ENCODE data around the gene MARVELD2. TPM values are rescaled to one million over a fixed set of nuclear protein-coding genes. Genes with fewer than 3 reads are reported as not detected.
"Not testable (repeated sequence)": the region's sequence is repeated elsewhere in the genome, so short reads cannot be mapped to it uniquely, and the experiment has no call there.

MARVELD2 gene
- total RNA-seq, 2 experiments from 2014 or later = 0.30 to 0.58 TPM

DNA sequence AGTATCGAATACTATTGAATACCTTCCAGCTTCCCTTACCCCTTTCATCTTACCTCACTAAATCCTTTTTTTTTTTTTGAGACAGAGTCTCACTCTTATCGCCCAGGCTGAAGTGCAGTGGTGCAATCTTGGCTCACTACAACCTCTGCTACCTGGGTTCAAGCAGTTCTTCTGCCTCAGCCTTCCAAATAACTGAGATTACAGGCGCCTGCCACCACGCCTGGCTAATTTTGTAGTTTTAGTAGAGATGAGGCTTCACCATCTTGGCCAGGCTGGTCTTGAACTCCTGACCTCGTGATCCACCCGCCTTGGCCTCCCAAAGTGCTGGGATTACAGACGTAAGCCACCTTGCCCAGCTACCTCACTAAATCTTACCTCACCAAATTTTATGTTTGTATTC, 63.4 kb downstream of the MARVELD2 start:
- CTCF ChIA-PET = interaction anchor here (0.8 to 1.2 kb wide), 2 partner anchors 436 to 470 kb away, joined by 4 read pairs; no protein-coding TSS in a partner anchor
- intact Hi-C loops (cut with DNase I, micrococcal nuclease); H3K36me3 Mint-ChIP-seq (ENCODE audit: low read depth); H3K27me3 Mint-ChIP-seq; H3K27ac Mint-ChIP-seq; ATAC-seq; H3K9me3 Mint-ChIP-seq (ENCODE audit: low read depth); H3K4me1 Mint-ChIP-seq; DNase-seq; POLR2A ChIA-PET; H3K4me3 Mint-ChIP-seq: not testable (repeated sequence)

- no peak overlapping the region for H3K27ac Mint-ChIP-seq
- DNase-seq = no peak
- CTCF ChIA-PET = no interaction called here
- no peaks in the 10 kb centered on the region for H3K36me3 Mint-ChIP-seq (ENCODE audit: low read depth)
- intact Hi-C loops (cut with DNase I, micrococcal nuclease) = no loop called here
- ATAC-seq = no peak
- POLR2A ChIA-PET = no interaction called here
- H3K4me3 Mint-ChIP-seq = no peak overlapping the region
- H3K27me3 Mint-ChIP-seq = peaks cover 11% of the 10 kb centered on the region
- no peaks in the 10 kb centered on the region for H3K9me3 Mint-ChIP-seq (ENCODE audit: low read depth)
- H3K4me1 Mint-ChIP-seq = no peaks in the 10 kb centered on the region
Measured at GRCh38 chr5:69484891-69485290, 70.0 kb downstream of the MARVELD2 start.

- intact Hi-C loops (cut with DNase I, micrococcal nuclease) = no loop called here
- POLR2A ChIA-PET = no interaction called here
- CTCF ChIA-PET = no interaction called here
- Mint-ChIP-seq H3K9me3 (ENCODE audit: low read depth) (no peaks in the 10 kb centered on the region), H3K4me1 (no peaks in the 10 kb centered on the region), H3K27ac (no peak overlapping the region), H3K36me3 (ENCODE audit: low read depth) (no peaks in the 10 kb centered on the region), H3K27me3 (peaks cover 11% of the 10 kb centered on the region), H3K4me3 (no peak overlapping the region)
- ATAC-seq (no peak), DNase-seq (no peak)
Measured at GRCh38 chr5:69485471-69485870, 70.6 kb downstream of the MARVELD2 start.

DNA sequence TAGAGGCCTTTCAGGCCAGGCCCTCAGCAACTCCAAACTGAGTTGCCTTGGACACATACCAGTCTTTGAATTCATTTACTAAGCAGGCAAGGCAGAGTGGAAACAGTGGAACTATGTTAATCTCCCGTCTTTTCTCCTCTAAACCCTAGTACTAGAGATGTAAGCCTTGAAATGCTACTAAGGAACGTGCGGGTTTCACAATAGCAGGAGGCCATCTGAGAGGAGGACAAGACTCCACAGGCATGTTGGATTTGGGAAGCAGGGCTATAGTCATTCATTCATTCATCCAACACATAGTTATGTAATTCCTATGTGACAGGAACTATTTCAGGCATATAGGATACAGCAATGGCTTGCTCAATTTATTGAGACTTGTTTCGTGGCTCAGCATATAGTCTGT, 74.3 kb downstream of the MARVELD2 start:
- Mint-ChIP-seq H3K27me3 (peaks cover 35% of the 10 kb centered on the region), H3K4me1 (peaks cover 6% of the 10 kb centered on the region), H3K9me3 (ENCODE audit: low read depth) (no peaks in the 10 kb centered on the region), H3K27ac (no peak overlapping the region), H3K36me3 (ENCODE audit: low read depth) (no peaks in the 10 kb centered on the region), H3K4me3 (no peak overlapping the region)
- ChIA-PET CTCF (no interaction called here), POLR2A (no interaction called here)
- ATAC-seq (no peak), DNase-seq (no peak)
- intact Hi-C loops (cut with DNase I, micrococcal nuclease) = no loop called here

GRCh38 chr5:69491027-69491426, 76.1 kb downstream of the MARVELD2 start:
- H3K4me3 Mint-ChIP-seq = no peak overlapping the region
- POLR2A ChIA-PET = no interaction called here
- intact Hi-C loops (cut with DNase I, micrococcal nuclease) = no loop called here

DNA sequence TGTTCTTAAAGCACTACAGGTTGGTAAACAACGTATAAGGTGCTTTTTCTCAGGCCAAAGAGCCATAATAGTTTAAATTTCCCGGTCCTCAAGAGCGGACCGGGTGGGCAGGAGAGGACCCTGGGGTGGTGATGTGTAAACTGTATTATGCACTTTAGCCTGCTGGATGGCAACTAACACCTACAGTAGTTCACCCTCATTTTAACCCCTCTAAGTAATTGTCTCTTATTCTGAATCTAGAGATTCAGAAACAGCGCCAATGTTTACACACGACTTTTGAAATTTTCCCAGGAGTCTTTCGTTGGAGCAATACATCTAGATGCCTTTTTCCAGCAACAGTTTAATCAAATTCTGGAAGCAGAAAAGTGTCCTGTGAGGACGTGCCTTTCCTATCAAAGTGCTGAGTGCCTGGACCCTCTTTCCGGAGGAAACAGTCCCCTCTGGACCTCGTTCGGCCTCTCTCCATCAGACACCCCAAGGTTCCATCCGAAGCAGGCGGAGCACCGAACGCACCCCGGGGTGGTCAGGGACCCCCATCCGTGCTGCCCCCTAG, 77.0 kb downstream of the MARVELD2 start:
- Mint-ChIP-seq H3K36me3 (ENCODE audit: low read depth) (no peaks in the 10 kb centered on the region), H3K4me3 (peak overlapping the region; percentile 62), H3K27me3 (peaks cover 47% of the 10 kb centered on the region), H3K9me3 (ENCODE audit: low read depth) (no peaks in the 10 kb centered on the region), H3K27ac (no peak overlapping the region), H3K4me1 (peaks cover 6% of the 10 kb centered on the region)
- ATAC-seq (no peak), DNase-seq (no peak)
- POLR2A ChIA-PET = no interaction called here
- CTCF ChIA-PET = no interaction called here
- intact Hi-C loops (cut with DNase I, micrococcal nuclease) = no loop called here

More at GRCh38 chr5:69491027-69491426, 76.1 kb downstream of the MARVELD2 start:
- DNase-seq = no peak
- ATAC-seq = no peak
- CTCF ChIA-PET = no interaction called here
- Mint-ChIP-seq H3K27me3 (peaks cover 45% of the 10 kb centered on the region), H3K27ac (no peak overlapping the region), H3K36me3 (ENCODE audit: low read depth) (no peaks in the 10 kb centered on the region), H3K9me3 (ENCODE audit: low read depth) (no peaks in the 10 kb centered on the region), H3K4me1 (peaks cover 6% of the 10 kb centered on the region)

DNA sequence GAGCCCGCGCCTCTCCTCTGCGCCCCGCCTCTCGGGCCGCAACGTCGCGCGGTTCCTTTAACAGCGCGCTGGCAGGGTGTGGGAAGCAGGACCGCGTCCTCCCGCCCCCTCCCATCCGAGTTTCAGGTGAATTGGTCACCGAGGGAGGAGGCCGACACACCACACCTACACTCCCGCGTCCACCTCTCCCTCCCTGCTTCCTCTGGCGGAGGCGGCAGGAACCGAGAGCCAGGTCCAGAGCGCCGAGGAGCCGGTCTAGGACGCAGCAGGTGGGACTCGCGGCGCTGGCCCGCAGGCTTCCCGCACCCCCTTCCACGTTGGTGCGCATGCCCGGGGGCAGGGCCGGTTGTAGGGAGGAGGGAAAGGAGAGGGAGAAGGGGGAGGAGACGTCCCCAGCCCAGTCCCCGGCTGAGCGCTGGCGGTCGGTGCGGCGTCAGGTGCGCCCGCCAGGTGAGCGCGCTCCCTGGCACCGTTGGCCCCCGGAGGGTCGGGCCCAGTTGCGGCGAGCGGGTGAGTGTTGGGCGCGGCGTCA, 77.5 kb downstream of the MARVELD2 start, which contains the start of gene OCLN:
TSS of gene OCLN (plus strand) at position 400 of the 532 bp plus-strand sequence. CDS start 11,455 bp downstream, outside the sequence.
- H3K36me3 Mint-ChIP-seq (ENCODE audit: low read depth) = no peaks in the 10 kb centered on the region
- POLR2A ChIA-PET = no interaction called here
- intact Hi-C loops (cut with DNase I, micrococcal nuclease) = no loop called here
- H3K27ac Mint-ChIP-seq = no peak within 1 kb of the TSS
- CTCF ChIA-PET = no interaction called here
- H3K9me3 Mint-ChIP-seq (ENCODE audit: low read depth) = no peaks in the 10 kb centered on the region
- DNase-seq = peak; percentile 38
- peaks cover 6% of the 10 kb centered on the region for H3K4me1 Mint-ChIP-seq
- peak; percentile 53 for ATAC-seq
- H3K27me3 Mint-ChIP-seq = peaks cover 49% of the 10 kb centered on the region
- peak within 1 kb of the TSS; percentile 62 for H3K4me3 Mint-ChIP-seq

GRCh38 chr5:69492923-69493395, 78.0 kb downstream of the MARVELD2 start:
- peak; percentile 36 for ATAC-seq
- no peak overlapping the region for H3K27ac Mint-ChIP-seq
- ChIA-PET CTCF (interaction anchor here (0.7 kb wide), 1 partner anchor 78 kb away, joined by 3 read pairs; the partner anchor contains the start of gene MARVELD2), POLR2A (no interaction called here)
- DNase-seq = peak; percentile 31
- peaks cover 6% of the 10 kb centered on the region for H3K4me1 Mint-ChIP-seq
- H3K27me3 Mint-ChIP-seq = peaks cover 49% of the 10 kb centered on the region
- intact Hi-C loops (cut with DNase I, micrococcal nuclease) = no loop called here
- no peaks in the 10 kb centered on the region for H3K36me3 Mint-ChIP-seq (ENCODE audit: low read depth)
- peak overlapping the region; percentile 62 for H3K4me3 Mint-ChIP-seq
- no peaks in the 10 kb centered on the region for H3K9me3 Mint-ChIP-seq (ENCODE audit: low read depth)

GRCh38 chr5:69493396-69494133, 78.6 kb downstream of the MARVELD2 start:
- no peaks in the 10 kb centered on the region for H3K36me3 Mint-ChIP-seq (ENCODE audit: low read depth)
- ATAC-seq (peak; percentile 33), DNase-seq (peak; percentile 31)
- H3K27ac Mint-ChIP-seq = no peak overlapping the region
- intact Hi-C loops (cut with DNase I, micrococcal nuclease) = no loop called here
- CTCF ChIA-PET = interaction anchor here (0.7 kb wide), 1 partner anchor 78 kb away, joined by 3 read pairs; the partner anchor contains the start of gene MARVELD2
- no peaks in the 10 kb centered on the region for H3K9me3 Mint-ChIP-seq (ENCODE audit: low read depth)
- peaks cover 49% of the 10 kb centered on the region for H3K27me3 Mint-ChIP-seq
- H3K4me3 Mint-ChIP-seq = peak overlapping the region; percentile 62
- POLR2A ChIA-PET = no interaction called here
- H3K4me1 Mint-ChIP-seq = peaks cover 6% of the 10 kb centered on the region

Other genes with a start within 250 kb of the MARVELD2 start
- gene CCNB1, start 248.0 kb upstream of the MARVELD2 start, total RNA-seq = 100 to 1,000 TPM; 163 to 205 TPM
- 10 to 100 TPM; 96.0 to 98.3 TPM for gene CENPH, start 225.5 kb upstream of the MARVELD2 start, total RNA-seq
- gene CDK7, start 180.2 kb upstream of the MARVELD2 start, total RNA-seq = 10 to 100 TPM; 47.0 to 47.8 TPM
- 10 to 100 TPM; 10.2 to 14.0 TPM for gene CCDC125, start 82.3 kb upstream of the MARVELD2 start, total RNA-seq
- gene AK6, start 45.6 kb upstream of the MARVELD2 start, total RNA-seq = 10 to 100 TPM; 63.2 to 93.8 TPM
- gene TAF9, start 45.6 kb upstream of the MARVELD2 start, total RNA-seq = 10 to 100 TPM; 67.5 to 73.8 TPM
- gene RAD17, start 45.3 kb upstream of the MARVELD2 start, total RNA-seq = 10 to 100 TPM; 27.7 to 31.3 TPM
- gene OCLN, start 77.7 kb downstream of the MARVELD2 start, total RNA-seq = 1 to 10 TPM in 1 of 2 experiments, under 1 TPM in 1; 0.57 to 2.1 TPM
- 10 to 100 TPM; 42.2 to 48.5 TPM for gene GTF2H2C, start 145.1 kb downstream of the MARVELD2 start, total RNA-seq

Data from activated CD4-positive, alpha-beta T cell treated with anti-CD3 and anti-CD28 coated beads for 36 hours (primary cell).